Fibroblast of mammary gland (primary cell): Measurements from ENCODE around the gene TBC1D20.
A peak's percentile ranks its signal among the peaks of the same experiment; 100 is the strongest.
"Not testable (repeated sequence)": the region's sequence is repeated elsewhere in the genome, so short reads cannot be mapped to it uniquely, and the experiment has no call there.

Source experiments
- DNase-seq: peaks from one replicate; pipeline ENCODE4 v3.0.0-alpha.2; 2010; ENCODE audit warnings: low read depth
- H3K4me3 ChIP-seq: 2 replicates; pipeline ENCODE4 v1.5.1; 2011; ENCODE audit warnings: low read depth, mild to moderate bottlenecking, low read length, moderate library complexity; ENCODE audit not compliant: control insufficient read depth
- TF ChIP-seq, protein P1 (sequence below): conservative IDR thresholded peaks from 2 replicates; pipeline ENCODE4 v1.5.1; 2011; ENCODE audit warnings: low read depth, low read length, inconsistent platforms; ENCODE audit not compliant: control insufficient read depth, insufficient read depth

The TBC1D20 gene

DNA sequence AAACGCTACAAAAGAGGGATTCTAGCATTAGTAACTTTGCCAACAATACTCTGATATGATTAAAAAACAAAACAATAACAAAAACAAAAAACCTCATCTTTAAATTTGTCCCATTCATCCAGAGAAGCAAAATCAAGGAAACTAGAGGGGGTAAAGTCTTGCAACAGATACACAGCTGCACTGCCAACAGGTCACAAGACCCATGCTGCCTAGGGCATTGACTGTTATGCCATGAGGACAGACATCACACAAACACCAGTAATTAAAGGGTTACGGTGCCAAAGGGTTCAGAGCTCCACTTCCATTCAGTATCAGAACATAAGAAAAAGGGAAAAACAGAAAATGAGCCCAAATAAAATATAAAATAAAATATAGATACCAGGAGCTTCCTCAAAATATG lies 1.6 kb downstream of the TBC1D20 start:
- peak; percentile 55 for DNase-seq
- TF ChIP-seq, protein P1, sequence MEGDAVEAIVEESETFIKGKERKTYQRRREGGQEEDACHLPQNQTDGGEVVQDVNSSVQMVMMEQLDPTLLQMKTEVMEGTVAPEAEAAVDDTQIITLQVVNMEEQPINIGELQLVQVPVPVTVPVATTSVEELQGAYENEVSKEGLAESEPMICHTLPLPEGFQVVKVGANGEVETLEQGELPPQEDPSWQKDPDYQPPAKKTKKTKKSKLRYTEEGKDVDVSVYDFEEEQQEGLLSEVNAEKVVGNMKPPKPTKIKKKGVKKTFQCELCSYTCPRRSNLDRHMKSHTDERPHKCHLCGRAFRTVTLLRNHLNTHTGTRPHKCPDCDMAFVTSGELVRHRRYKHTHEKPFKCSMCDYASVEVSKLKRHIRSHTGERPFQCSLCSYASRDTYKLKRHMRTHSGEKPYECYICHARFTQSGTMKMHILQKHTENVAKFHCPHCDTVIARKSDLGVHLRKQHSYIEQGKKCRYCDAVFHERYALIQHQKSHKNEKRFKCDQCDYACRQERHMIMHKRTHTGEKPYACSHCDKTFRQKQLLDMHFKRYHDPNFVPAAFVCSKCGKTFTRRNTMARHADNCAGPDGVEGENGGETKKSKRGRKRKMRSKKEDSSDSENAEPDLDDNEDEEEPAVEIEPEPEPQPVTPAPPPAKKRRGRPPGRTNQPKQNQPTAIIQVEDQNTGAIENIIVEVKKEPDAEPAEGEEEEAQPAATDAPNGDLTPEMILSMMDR, result no peak
- peak overlapping the region; percentile 83 for H3K4me3 ChIP-seq

DNA sequence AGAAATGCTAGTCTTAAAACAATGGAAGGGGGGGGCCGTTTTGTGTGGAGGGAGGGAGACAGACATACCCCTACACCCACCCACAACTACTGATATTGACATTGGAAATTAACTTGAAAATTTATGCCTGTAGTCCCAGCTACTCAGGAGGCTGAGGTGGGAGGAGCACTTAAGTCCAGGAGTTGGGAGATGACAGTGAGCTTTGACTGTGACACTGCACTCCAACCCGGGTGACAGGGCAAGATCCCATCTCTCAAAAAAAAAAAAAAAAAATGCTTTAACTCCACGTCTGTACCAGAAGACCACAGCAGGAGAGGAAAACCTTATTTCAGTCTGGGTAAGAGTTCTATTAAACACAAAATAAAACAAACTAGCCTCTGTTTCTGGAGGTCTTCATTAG lies 2.2 kb downstream of the TBC1D20 start:
- TF ChIP-seq, protein P1, result no peak
- no peak overlapping the region for H3K4me3 ChIP-seq

GRCh38 chr20:458776-459175 lies 3.6 kb downstream of the TBC1D20 start:
- no peak overlapping the region for H3K4me3 ChIP-seq
- TF ChIP-seq, protein P1, result no peak
- DNase-seq, result no peak

More for the DNA sequence above, 2.2 kb downstream of the TBC1D20 start:
- DNase-seq, result no peak

DNA sequence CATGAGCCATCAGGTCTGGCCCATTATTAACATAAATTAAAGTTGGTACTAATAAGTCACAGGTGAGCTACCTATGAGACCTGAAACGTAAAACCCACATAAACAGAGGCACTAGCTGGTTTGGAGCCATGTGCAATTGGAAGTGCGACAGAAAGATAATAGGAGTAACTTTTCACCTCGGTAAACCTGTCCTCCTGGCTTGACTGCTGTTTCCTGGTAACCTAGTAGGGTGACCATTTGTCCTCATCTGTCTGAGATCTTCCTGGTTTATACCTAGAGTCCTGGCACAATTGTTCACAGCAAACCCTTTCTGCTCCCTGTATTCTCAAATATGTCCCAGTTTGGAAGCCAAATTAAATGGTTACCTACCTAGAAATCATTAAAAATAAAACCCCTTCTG lies 7.4 kb downstream of the TBC1D20 start:
- H3K4me3 ChIP-seq, result no peak overlapping the region
- TF ChIP-seq, protein P1, result no peak
- no peak for DNase-seq

GRCh38 chr20:452021-452420 lies 10.3 kb downstream of the TBC1D20 start:
- not testable (repeated sequence) for DNase-seq, H3K4me3 ChIP-seq

DNA sequence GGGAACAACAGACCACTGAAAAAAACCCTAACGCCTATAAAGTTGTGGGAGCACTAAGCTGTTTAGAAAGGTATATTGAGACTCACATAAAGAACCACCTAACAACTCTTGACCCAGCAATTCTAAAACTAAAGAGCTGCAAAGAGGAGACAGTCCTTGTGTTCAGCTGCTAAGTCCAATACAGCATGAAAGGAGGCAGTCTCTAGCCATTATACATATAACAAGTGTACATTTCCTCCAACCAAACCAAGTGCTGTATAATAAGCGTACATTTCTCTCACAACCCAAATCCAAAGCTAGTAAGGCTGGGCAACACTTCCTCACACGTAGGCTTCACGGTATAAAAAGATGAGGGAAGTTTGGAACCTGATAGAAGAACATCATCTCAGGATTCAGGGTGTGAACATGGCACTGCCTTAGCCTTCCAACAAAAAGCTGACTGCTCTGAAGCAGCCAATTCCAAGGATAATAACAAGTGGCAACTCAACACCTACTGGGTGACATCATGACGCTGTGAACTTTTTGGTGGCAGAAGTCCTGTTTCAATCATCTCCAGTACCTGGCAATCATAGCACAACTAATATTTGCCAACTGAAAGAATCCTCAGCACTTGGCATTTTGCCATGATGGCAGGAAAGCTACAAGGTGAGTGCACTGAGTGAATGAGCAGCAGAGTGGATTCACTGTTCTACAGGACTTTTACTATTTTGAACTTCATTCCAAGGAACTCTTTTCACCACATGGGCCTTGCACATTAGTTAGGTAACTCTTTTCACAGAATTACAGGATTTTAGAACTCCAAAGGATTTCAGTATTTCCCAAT lies 16.6 kb downstream of the TBC1D20 start:
- TF ChIP-seq, protein P1, result no peak
- no peak overlapping the region for H3K4me3 ChIP-seq
- DNase-seq, result no peak

GRCh38 chr20:444862-445426 lies 17.4 kb downstream of the TBC1D20 start:
- DNase-seq, result peak; percentile 86
- TF ChIP-seq, protein P1, result no peak
- no peak overlapping the region for H3K4me3 ChIP-seq
